ENCODE data around the gene DHX34. TPM values are rescaled to one million over a fixed set of nuclear protein-coding genes. Genes with fewer than 3 reads are reported as not detected.
"Not testable (repeated sequence)": the region's sequence is repeated elsewhere in the genome, so short reads cannot be mapped to it uniquely, and the experiment has no call there.

Gene DHX34
- total RNA-seq, 1 donor from 2014 or later, result 17.7 TPM

GRCh38 chr19:47343194-47343802 lies 5.8 kb upstream of the DHX34 start:
- H3K36me3 Mint-ChIP-seq (ENCODE audit: low read depth, unreplicated experiment), result no peaks in the 10 kb centered on the region
- H3K4me3 Mint-ChIP-seq (ENCODE audit: unreplicated experiment), result no peak overlapping the region
- peaks cover 4% of the 10 kb centered on the region for H3K9me3 Mint-ChIP-seq (ENCODE audit: unreplicated experiment)
- Histone ChIP-seq H2AFZ (ENCODE audit: low read depth, low read length) (no peak overlapping the region), H3K36me3 (ENCODE audit: insufficient read depth, low read length) (no peaks in the 10 kb centered on the region), H4K20me1 (ENCODE audit: insufficient read depth, low read length) (no peaks in the 10 kb centered on the region), H3K9me3 (ENCODE audit: insufficient read depth, low read depth, low read length) (no peaks in the 10 kb centered on the region), H3K4me1 (ENCODE audit: insufficient read depth, low read length) (no peaks in the 10 kb centered on the region), H3K4me3 (ENCODE audit: insufficient read depth, low read depth, low read length) (no peak overlapping the region), H3K79me2 (ENCODE audit: insufficient read depth, low read length) (no peaks in the 10 kb centered on the region), H3K27me3 (ENCODE audit: insufficient read depth, low read length) (peaks cover 2% of the 10 kb centered on the region), H3K27ac (ENCODE audit: low read depth, low read length) (no peak overlapping the region), H3K4me2 (ENCODE audit: low read length) (no peak overlapping the region), H3K9ac (ENCODE audit: low read length) (no peak overlapping the region)
- no peak for FAIRE-seq
- no peak for DNase-seq (ENCODE audit: low read depth)
- H3K27me3 Mint-ChIP-seq (ENCODE audit: low read depth, unreplicated experiment), result peaks cover 18% of the 10 kb centered on the region
- no peaks in the 10 kb centered on the region for H3K4me1 Mint-ChIP-seq (ENCODE audit: low read depth, unreplicated experiment)
- H3K27ac Mint-ChIP-seq (ENCODE audit: unreplicated experiment), result no peak overlapping the region
- TF ChIP-seq CTCF (IDR thresholded peaks at IDR 0.05; ENCODE audit: insufficient read depth, low read depth, low read length) (no peak), EZH2 (IDR thresholded peaks at IDR 0.05; ENCODE audit: insufficient read depth, low read length) (no peak)

GRCh38 chr19:47344425-47344824 lies 4.7 kb upstream of the DHX34 start:
- no peak overlapping the region for H3K27ac ChIP-seq (ENCODE audit: low read depth, low read length)
- FAIRE-seq, result no peak
- TF ChIP-seq CTCF (IDR thresholded peaks at IDR 0.05; ENCODE audit: insufficient read depth, low read depth, low read length) (no peak), EZH2 (IDR thresholded peaks at IDR 0.05; ENCODE audit: insufficient read depth, low read length) (no peak)

GRCh38 chr19:47346024-47346423 lies 3.1 kb upstream of the DHX34 start:
- not testable (repeated sequence) for H3K4me3 Mint-ChIP-seq (ENCODE audit: unreplicated experiment); H3K4me1 Mint-ChIP-seq (ENCODE audit: low read depth, unreplicated experiment); H3K27ac Mint-ChIP-seq (ENCODE audit: unreplicated experiment); H3K4me3 ChIP-seq (ENCODE audit: insufficient read depth, low read depth, low read length); H4K20me1 ChIP-seq (ENCODE audit: insufficient read depth, low read length); H3K36me3 ChIP-seq (ENCODE audit: insufficient read depth, low read length); H3K27me3 ChIP-seq (ENCODE audit: insufficient read depth, low read length); H3K4me2 ChIP-seq (ENCODE audit: low read length); H3K36me3 Mint-ChIP-seq (ENCODE audit: low read depth, unreplicated experiment); H3K4me1 ChIP-seq (ENCODE audit: insufficient read depth, low read length); H3K9me3 Mint-ChIP-seq (ENCODE audit: unreplicated experiment); FAIRE-seq; H2AFZ ChIP-seq (ENCODE audit: low read depth, low read length); H3K27ac ChIP-seq (ENCODE audit: low read depth, low read length); DNase-seq (ENCODE audit: low read depth); H3K9me3 ChIP-seq (ENCODE audit: insufficient read depth, low read depth, low read length); H3K9ac ChIP-seq (ENCODE audit: low read length)
- peaks cover 12% of the 10 kb centered on the region for H3K27me3 Mint-ChIP-seq (ENCODE audit: low read depth, unreplicated experiment)
- H3K79me2 ChIP-seq (ENCODE audit: insufficient read depth, low read length), result peaks cover 16% of the 10 kb centered on the region

More at GRCh38 chr19:47344425-47344824, 4.7 kb upstream of the DHX34 start:
- Mint-ChIP-seq H3K27me3 (ENCODE audit: low read depth, unreplicated experiment) (peaks cover 16% of the 10 kb centered on the region), H3K9me3 (ENCODE audit: unreplicated experiment) (peaks cover 8% of the 10 kb centered on the region), H3K27ac (ENCODE audit: unreplicated experiment) (no peak overlapping the region), H3K36me3 (ENCODE audit: low read depth, unreplicated experiment) (no peaks in the 10 kb centered on the region), H3K4me3 (ENCODE audit: unreplicated experiment) (no peak overlapping the region), H3K4me1 (ENCODE audit: low read depth, unreplicated experiment) (no peaks in the 10 kb centered on the region)
- Histone ChIP-seq H2AFZ (ENCODE audit: low read depth, low read length) (no peak overlapping the region), H3K9me3 (ENCODE audit: insufficient read depth, low read depth, low read length) (no peaks in the 10 kb centered on the region), H3K4me1 (ENCODE audit: insufficient read depth, low read length) (no peaks in the 10 kb centered on the region), H4K20me1 (ENCODE audit: insufficient read depth, low read length) (no peaks in the 10 kb centered on the region), H3K4me2 (ENCODE audit: low read length) (no peak overlapping the region), H3K79me2 (ENCODE audit: insufficient read depth, low read length) (peaks cover 2% of the 10 kb centered on the region), H3K4me3 (ENCODE audit: insufficient read depth, low read depth, low read length) (no peak overlapping the region), H3K9ac (ENCODE audit: low read length) (no peak overlapping the region), H3K36me3 (ENCODE audit: insufficient read depth, low read length) (no peaks in the 10 kb centered on the region), H3K27me3 (ENCODE audit: insufficient read depth, low read length) (peaks cover 2% of the 10 kb centered on the region)
- DNase-seq (ENCODE audit: low read depth), result no peak
